Upper lobe of left lung (tissue), 4 donors: ENCODE data around the gene EIF4EBP3.

ENCODE experiments used
- EP300 ChIP-seq, 4 donors: sonication (generic); formaldehyde crosslinking; IDR thresholded peaks; one replicate each; pipeline ENCODE4 v1.5.1; 2017; ENCODE audit warnings: antibody characterized with exemption in 4 of 4, control low read depth in 2 of 4
- POLR2A ChIP-seq, 4 donors: fragments of 450-650 bp; IDR thresholded peaks; one replicate each; pipeline ENCODE4 v1.5.1; 2016 to 2017; ENCODE audit warnings: antibody characterized with exemption in 4 of 4, mild to moderate bottlenecking in 2 of 4
- TF ChIP-seq, protein P1 (sequence below), 6 experiments: fragments of 450-650 bp in 4 of 6; fragments of 200-600 bp in 2 of 6; sonication (generic) in 2 of 6; IDR thresholded peaks; one replicate each; pipeline ENCODE4 v1.5.1; 2016 to 2019; ENCODE audit warnings: antibody characterized with exemption in 6 of 6

DNA sequence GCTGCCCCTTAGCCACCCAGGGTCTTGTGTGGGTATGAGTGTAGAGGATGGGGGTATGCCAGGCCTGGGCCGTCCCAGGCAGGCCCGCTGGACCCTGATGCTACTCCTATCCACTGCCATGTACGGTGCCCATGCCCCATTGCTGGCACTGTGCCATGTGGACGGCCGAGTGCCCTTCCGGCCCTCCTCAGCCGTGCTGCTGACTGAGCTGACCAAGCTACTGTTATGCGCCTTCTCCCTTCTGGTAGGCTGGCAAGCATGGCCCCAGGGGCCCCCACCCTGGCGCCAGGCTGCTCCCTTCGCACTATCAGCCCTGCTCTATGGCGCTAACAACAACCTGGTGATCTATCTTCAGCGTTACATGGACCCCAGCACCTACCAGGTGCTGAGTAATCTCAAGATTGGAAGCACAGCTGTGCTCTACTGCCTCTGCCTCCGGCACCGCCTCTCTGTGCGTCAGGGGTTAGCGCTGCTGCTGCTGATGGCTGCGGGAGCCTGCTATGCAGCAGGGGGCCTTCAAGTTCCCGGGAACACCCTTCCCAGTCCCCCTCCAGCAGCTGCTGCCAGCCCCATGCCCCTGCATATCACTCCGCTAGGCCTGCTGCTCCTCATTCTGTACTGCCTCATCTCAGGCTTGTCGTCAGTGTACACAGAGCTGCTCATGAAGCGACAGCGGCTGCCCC is 19.8 kb downstream of the EIF4EBP3 start:
- TF ChIP-seq, protein P1, sequence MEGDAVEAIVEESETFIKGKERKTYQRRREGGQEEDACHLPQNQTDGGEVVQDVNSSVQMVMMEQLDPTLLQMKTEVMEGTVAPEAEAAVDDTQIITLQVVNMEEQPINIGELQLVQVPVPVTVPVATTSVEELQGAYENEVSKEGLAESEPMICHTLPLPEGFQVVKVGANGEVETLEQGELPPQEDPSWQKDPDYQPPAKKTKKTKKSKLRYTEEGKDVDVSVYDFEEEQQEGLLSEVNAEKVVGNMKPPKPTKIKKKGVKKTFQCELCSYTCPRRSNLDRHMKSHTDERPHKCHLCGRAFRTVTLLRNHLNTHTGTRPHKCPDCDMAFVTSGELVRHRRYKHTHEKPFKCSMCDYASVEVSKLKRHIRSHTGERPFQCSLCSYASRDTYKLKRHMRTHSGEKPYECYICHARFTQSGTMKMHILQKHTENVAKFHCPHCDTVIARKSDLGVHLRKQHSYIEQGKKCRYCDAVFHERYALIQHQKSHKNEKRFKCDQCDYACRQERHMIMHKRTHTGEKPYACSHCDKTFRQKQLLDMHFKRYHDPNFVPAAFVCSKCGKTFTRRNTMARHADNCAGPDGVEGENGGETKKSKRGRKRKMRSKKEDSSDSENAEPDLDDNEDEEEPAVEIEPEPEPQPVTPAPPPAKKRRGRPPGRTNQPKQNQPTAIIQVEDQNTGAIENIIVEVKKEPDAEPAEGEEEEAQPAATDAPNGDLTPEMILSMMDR (IDR thresholded peaks at IDR 0.05), result no peak
- TF ChIP-seq POLR2A (IDR thresholded peaks at IDR 0.05) (no peak), EP300 (IDR thresholded peaks at IDR 0.05) (no peak)
